MG63 (cell line): ENCODE measurements around the gene RTP5. TPM values are rescaled to one million over a fixed set of nuclear protein-coding genes. Genes with fewer than 3 reads are reported as not detected.

Source experiments
- DNase-seq: peaks from one replicate; pipeline ENCODE4 v3.0.0-alpha.2; 2020
- H3K27me3 ChIP-seq: fragments of 250-450 bp; sonication (Bioruptor Pico); 2 replicates; pipeline ENCODE4 v1.5.1; 2020; ENCODE audit warnings: mild to moderate bottlenecking, moderate library complexity
- H3K36me3 ChIP-seq: fragments of 250-450 bp; sonication (Bioruptor Pico); 2 replicates; pipeline ENCODE4 v1.5.1; 2020; ENCODE audit warnings: mild to moderate bottlenecking, moderate library complexity
- H3K4me3 ChIP-seq: fragments of 250-450 bp; sonication (Bioruptor Pico); 2 replicates; pipeline ENCODE4 v1.5.1; 2020; ENCODE audit warnings: mild to moderate bottlenecking, moderate library complexity
- H3K9me3 ChIP-seq: fragments of 250-450 bp; sonication (Bioruptor Pico); 2 replicates; pipeline ENCODE4 v1.5.1; 2020; ENCODE audit warnings: mild to moderate bottlenecking, moderate library complexity
- total RNA-seq: library from RNA; depleted of rRNA; stranded (reverse); fragments of >200 nt; shearing (Covaris generic); gene quantifications from 2 replicates; pipeline ENCODE4 v1.2.3, GENCODE V29; 2014; ENCODE audit warnings: low replicate concordance

Gene RTP5
- total RNA-seq, 1 experiment from 2014 or later, result not detected

DNA sequence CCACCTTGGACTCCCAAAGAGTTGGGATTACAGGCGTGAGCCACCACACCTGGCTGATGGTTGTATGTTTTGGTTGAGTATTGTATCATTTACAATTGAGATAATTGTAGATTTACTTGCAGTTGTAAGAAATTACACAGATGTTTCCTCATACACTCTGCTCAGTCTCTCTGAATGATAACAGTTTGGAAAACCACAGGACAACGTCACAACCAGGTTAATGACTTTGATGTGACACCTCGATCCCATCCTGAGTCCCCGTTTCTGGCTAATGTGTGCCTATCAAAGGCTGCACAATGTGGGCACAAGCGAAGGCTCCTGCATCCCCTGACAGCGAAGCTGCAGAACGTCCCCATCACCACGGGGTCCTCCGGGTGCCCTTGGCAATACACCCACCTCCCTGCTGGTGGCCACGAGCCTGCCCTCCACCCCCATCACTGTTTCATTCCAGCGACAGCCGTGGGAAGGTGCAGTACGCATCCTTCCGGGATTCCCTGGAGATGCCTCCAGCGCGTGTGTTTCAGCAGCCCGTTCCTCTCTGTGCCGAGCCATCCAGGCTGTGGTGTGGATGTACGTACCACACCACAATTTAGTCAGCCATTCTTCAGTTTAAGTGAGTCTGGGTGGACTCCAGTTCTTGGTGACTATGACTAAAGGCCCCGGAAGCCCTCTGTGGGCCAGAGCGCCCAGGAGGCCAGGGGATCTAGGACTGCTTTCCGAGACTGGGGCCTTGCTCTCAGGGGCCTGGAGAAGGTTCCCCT is 6.6 kb upstream of the RTP5 start:
- no peak for DNase-seq
- peaks cover 6% of the 10 kb centered on the region; the same call in 1 of the 2 replicates for H3K9me3 ChIP-seq
- H3K4me3 ChIP-seq, result no peak overlapping the region
- H3K36me3 ChIP-seq, result no peaks in the 10 kb centered on the region
- no peaks in the 10 kb centered on the region for H3K27me3 ChIP-seq

DNA sequence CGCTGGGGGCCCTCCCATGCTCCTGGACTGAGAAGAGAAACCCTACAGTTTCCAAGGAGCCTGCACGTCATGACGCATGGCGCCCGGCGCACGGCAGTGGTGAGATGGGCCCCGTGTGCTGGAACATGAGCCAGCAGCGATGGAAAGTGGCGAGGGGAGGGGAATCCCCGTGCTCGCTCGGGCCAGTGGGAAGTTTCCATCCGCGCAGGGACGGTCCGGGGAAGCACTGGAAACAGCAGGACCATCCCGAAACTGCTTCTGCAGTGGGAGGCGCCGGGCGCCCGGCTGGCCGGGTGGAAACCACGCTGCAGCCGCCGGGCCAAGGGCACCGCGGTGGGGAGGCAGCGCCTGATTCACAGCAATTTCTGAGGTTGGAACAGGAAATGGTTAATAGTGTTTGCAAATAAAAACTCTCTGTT is 6.0 kb upstream of the RTP5 start:
- Histone ChIP-seq H3K4me3 (no peak overlapping the region), H3K9me3 (peaks cover 6% of the 10 kb centered on the region; the same call in 1 of the 2 replicates), H3K27me3 (no peaks in the 10 kb centered on the region), H3K36me3 (no peaks in the 10 kb centered on the region)
- DNase-seq, result no peak

DNA sequence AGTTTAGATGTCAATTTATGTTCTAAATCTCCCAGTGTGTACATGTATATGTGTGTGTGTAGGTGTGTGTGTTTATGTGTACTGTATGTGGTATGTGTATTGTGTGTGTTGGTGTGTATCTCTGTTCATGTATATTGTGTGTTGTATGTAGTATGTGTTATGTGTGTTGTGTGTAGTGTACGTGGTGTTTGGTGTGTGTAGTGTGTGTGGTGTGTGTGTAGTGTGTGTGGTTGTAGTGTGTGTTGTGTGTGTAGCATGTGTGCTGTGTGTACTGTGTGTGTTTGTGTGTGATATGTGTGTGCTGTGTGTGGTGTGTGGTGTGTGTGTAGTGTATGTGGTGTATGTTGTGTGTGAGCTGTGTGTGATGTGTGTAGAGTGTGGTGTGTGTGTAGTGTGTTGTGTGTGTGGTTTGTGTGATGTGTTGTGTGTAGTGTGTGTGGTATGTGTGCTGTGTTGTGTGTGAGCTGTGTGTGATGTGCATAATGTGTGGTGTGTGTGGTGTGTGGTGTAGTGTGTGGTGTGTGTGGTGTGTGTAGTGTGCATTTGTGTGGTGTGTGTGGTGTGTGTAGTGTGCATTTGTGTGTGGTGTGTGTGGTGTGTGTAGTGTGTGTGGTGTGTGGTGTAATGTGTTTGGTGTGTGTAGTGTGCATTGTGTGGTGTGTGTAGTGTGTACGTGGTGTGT is 5.2 kb upstream of the RTP5 start:
- Histone ChIP-seq H3K27me3 (no peaks in the 10 kb centered on the region), H3K36me3 (no peaks in the 10 kb centered on the region), H3K4me3 (no peak overlapping the region), H3K9me3 (peaks cover 6% of the 10 kb centered on the region; the same call in 1 of the 2 replicates)
- no peak for DNase-seq

- Histone ChIP-seq H3K4me3 (no peak overlapping the region), H3K9me3 (peaks cover 6% of the 10 kb centered on the region; the same call in 1 of the 2 replicates), H3K27me3 (no peaks in the 10 kb centered on the region), H3K36me3 (no peaks in the 10 kb centered on the region)
- no peak for DNase-seq
Observed at GRCh38 chr2:241864850-241865213, 4.7 kb upstream of the RTP5 start.

DNA sequence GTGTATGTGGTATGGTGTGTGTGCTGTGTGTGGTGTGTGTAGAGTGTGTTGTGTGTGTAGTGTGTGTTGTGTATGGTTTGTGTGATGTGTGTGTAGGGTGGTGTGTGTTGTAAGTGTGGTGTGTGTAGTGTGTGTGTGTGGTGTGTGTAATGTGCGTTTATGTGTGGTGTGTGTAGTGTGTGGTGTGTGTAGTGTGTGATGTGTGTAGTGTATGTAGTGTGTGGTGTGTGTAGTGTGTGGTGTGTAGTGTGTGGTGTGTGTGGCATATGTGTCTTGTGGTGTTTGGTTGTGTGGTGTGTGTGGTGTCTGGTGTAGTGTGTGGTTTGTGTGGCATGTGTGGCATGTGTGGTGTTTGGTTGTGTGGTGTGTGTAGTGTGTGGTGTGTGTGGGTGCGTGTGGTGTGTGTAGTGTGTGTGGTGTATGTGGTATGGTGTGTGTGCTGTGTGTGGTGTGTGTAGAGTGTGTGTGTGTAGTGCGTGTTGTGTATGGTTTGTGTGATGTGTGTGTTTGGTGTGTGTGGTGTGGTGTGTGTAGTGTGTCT is 4.0 kb upstream of the RTP5 start:
- H3K27me3 ChIP-seq, result no peaks in the 10 kb centered on the region
- no peak overlapping the region for H3K4me3 ChIP-seq
- peaks cover 6% of the 10 kb centered on the region; the same call in 1 of the 2 replicates for H3K9me3 ChIP-seq
- DNase-seq, result no peak
- H3K36me3 ChIP-seq, result no peaks in the 10 kb centered on the region

- peaks cover 6% of the 10 kb centered on the region; the same call in 1 of the 2 replicates for H3K9me3 ChIP-seq
- no peaks in the 10 kb centered on the region for H3K36me3 ChIP-seq
- H3K4me3 ChIP-seq, result no peak overlapping the region
- DNase-seq, result peak; percentile 41
- H3K27me3 ChIP-seq, result no peaks in the 10 kb centered on the region
Observed at GRCh38 chr2:241865957-241866789, 3.4 kb upstream of the RTP5 start.

GRCh38 chr2:241866790-241867645 is 2.5 kb upstream of the RTP5 start:
- Histone ChIP-seq H3K4me3 (no peak overlapping the region), H3K36me3 (no peaks in the 10 kb centered on the region), H3K9me3 (peaks cover 6% of the 10 kb centered on the region; the same call in 1 of the 2 replicates), H3K27me3 (no peaks in the 10 kb centered on the region)
- no peak for DNase-seq

DNA sequence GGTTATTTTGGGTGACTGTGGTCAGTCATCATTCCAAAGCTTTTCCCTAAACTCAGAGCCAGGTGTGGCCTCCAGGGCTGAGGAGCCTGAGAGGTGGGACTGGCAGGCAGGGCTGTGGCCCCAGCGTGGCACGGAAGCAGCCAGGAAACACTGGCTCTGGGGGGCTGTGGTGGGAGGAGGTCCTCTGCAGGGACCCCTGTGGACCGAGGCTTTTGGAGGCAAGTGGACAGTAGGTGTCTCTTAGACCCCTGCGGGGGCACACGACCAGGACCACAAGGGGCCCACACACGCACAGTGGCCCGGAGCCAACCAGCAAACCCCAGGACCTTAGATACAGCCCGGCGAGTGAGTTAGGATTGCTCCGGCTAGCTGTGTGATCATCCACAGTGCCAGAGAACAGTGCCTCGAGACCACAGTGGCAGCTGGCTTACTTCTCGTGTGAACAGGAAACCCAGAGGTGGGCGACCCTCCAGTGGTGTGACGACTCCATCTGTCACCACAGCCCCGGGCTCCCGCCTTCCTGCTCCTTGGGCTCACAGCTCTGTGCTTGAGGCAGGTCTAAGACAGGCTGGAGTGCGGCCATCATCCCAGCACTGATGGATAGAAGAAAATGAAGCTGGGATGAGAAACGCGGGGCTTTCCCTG is 1.6 kb upstream of the RTP5 start:
- peaks cover 6% of the 10 kb centered on the region; the same call in 1 of the 2 replicates for H3K9me3 ChIP-seq
- H3K36me3 ChIP-seq, result no peaks in the 10 kb centered on the region
- no peaks in the 10 kb centered on the region for H3K27me3 ChIP-seq
- no peak overlapping the region for H3K4me3 ChIP-seq
- DNase-seq, result no peak

DNA sequence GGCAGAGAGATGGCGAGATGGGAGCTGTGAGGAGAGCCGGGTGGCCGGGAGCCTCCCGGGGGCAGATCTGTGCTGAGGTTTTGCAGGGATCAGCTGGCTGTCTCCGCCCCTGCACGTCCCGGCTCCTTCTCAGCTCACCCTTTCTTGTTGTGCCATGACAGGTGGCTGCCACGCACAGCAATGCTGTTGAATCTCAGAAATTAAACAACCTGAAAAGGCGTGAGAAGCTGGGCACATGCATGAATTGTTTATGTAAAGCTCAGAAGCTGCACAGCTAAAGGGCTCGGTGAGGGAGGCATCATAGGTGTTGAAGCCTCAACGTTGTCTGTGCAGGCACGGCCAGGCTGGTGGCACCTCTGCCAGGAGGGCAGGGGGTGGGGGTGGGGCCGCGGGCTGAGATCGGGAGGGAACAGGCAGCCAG is 858 bp upstream of the RTP5 start:
- Histone ChIP-seq H3K27me3 (no peaks in the 10 kb centered on the region), H3K36me3 (no peaks in the 10 kb centered on the region), H3K9me3 (peaks cover 6% of the 10 kb centered on the region; the same call in 1 of the 2 replicates), H3K4me3 (no peak overlapping the region)
- DNase-seq, result no peak

GRCh38 chr2:241870081-241870541 is 582 bp downstream of the RTP5 start:
- Histone ChIP-seq H3K27me3 (no peaks in the 10 kb centered on the region), H3K9me3 (0 out of 2 replicates have a peak, but pooled peaks cover under 1% of the 10 kb centered on the region), H3K36me3 (no peaks in the 10 kb centered on the region), H3K4me3 (no peak overlapping the region)
- no peak for DNase-seq

DNA sequence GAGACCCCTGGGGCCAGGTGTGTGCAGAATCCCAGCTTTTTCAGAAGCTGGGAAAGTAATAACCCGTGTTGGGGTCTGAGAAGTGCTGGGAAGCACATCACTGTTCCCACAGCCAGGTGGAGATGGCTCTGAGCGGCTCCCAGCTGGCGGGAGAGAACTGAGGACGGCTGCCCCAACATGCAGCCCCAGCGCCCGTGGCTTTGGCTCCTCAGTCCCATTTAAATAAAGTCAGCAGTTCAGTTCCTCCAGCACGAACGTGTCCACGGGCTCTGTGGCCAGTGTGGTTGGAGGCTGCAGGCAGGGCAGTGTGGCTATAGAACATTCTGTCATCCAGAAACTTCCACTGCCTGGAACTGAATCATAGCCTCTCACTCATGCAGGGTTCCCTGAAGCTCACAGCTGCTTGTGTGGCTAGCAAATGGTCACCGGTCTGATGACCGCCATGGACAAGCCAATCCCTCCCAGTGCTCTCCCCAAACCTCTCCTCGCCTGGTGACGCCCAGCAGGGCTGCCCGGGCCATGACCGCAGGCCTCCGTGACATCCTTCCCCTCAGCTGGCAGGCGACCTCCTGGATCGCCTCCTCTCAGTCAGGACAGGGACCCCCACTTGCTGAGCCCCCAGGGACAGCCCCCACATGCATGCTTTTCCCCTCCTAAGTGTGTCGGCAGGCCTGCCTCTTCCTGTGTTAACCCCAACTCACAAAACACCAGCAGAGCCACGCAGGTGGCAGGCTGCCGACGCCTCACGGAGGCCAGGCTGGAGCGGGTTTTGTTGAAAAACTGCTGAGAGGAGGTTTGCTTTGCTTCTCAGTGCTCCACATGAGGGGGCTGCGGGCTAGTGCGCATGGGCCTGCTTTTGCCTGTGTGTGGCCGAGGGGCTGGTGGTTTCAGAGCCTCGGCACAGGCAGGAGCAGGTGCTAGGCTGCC is 1.3 kb downstream of the RTP5 start:
- Histone ChIP-seq H3K9me3 (no peaks in the 10 kb centered on the region), H3K27me3 (no peaks in the 10 kb centered on the region), H3K4me3 (no peak overlapping the region), H3K36me3 (no peaks in the 10 kb centered on the region)
- no peak for DNase-seq

DNA sequence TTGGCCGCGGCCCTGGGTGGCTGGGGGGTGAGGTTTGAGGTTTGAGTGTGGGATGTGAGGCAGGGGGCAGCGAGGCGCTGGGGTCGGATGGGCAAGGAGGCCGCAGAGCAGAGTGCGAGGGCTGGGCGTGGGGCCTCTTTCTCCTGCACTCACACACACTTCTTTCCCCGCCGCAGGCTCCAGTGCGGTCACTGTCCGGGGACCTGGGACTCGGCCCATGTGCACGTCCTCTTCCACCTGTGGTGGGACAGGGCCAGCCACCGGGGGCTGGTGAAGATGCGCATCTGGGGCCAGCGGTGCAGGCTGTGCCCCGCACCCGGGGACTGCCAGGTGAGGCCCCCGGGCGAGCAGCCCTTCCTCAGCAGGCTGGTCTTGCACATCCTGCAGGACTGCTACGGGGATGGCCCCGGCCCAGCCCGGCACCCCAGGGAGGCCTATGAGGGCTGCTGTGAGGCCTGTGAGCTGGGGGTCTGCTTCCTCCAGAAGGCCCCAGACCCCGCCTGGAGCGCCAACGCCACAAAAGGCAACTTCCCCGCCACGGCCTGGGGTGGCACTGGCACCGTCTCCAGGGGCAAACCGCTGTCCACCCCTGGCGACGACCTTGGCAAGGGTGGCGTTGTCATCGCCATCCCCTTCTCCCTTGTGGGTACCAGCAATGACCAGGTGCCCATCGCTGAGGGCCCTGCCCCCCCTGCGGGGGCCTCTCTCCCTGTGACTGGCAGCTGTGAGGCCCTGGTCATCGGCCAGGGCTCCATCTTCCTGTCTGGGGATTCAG is 2.2 kb downstream of the RTP5 start:
- Histone ChIP-seq H3K36me3 (no peaks in the 10 kb centered on the region), H3K27me3 (no peaks in the 10 kb centered on the region), H3K9me3 (no peaks in the 10 kb centered on the region), H3K4me3 (no peak overlapping the region)
- no peak for DNase-seq

- H3K27me3 ChIP-seq, result no peaks in the 10 kb centered on the region
- DNase-seq, result no peak
- no peaks in the 10 kb centered on the region for H3K9me3 ChIP-seq
- H3K4me3 ChIP-seq, result no peak overlapping the region
- H3K36me3 ChIP-seq, result no peaks in the 10 kb centered on the region
Observed at GRCh38 chr2:241872313-241872642, 2.7 kb downstream of the RTP5 start.
